ENCODE data around the gene SLC16A2.

GRCh38 chrX:74535408-74536151, 114.3 kb downstream of the SLC16A2 start:
- TF ChIP-seq CBX5 (IDR thresholded peaks at IDR 0.05; ENCODE audit: low read depth) (no peak), POLR2A (IDR thresholded peaks at IDR 0.05; ENCODE audit: low read depth, low read length) (no peak), CTCF (IDR thresholded peaks at IDR 0.05 in 2 of 3, conservative IDR thresholded peaks at IDR 0.05 in 1 of 3; ENCODE audit: control insufficient read depth in 2 of 3, extremely low read depth in 1 of 3, insufficient read depth in 1 of 3, low read depth in 3 of 3, low read length in 3 of 3) (peak; percentile 37 to 49 (median 43); a peak in 5 of 6 replicates), POLR2AphosphoS5 (IDR thresholded peaks at IDR 0.05; ENCODE audit: low read length) (no peak), FOXM1 (IDR thresholded peaks at IDR 0.05; ENCODE audit: low read depth, low read length) (no peak), SIN3A (IDR thresholded peaks at IDR 0.05; ENCODE audit: low read depth, low read length) (no peak), MTA3 (IDR thresholded peaks at IDR 0.05; ENCODE audit: borderline replicate concordance, low read length) (no peak)
